GM21390 (cell line): Measurements from ENCODE around the gene AR.

Source experiments
- ATAC-seq: cut with Tn5 transposase; IDR thresholded peaks from one replicate; pipeline ENCODE4 v1.9.1; 2021; ENCODE audit not compliant: unreplicated experiment

AR gene

GRCh38 chrX:67543818-67544217, at the start of gene AR:
AR (plus strand) TSS chrX:67544021; CDS start chrX:67545147, 1,126 bp downstream.
- no peak for ATAC-seq

- ATAC-seq, result no peak
Observed at GRCh38 chrX:67500617-67501016, 43.2 kb upstream of the AR start.

- ATAC-seq, result no peak
Observed at GRCh38 chrX:67503004-67503403, 40.8 kb upstream of the AR start.

- no peak for ATAC-seq
Observed at GRCh38 chrX:67503453-67503852, 40.4 kb upstream of the AR start.

- ATAC-seq, result no peak
Observed at GRCh38 chrX:67520671-67521070, 23.1 kb upstream of the AR start.

GRCh38 chrX:67523002-67523681, 20.7 kb upstream of the AR start:
- ATAC-seq, result no peak

GRCh38 chrX:67523932-67524331, 19.9 kb upstream of the AR start:
- no peak for ATAC-seq

GRCh38 chrX:67524428-67524827, 19.4 kb upstream of the AR start:
- no peak for ATAC-seq

- no peak for ATAC-seq
Observed at GRCh38 chrX:67524950-67525691, 18.7 kb upstream of the AR start.

- no peak for ATAC-seq
Observed at GRCh38 chrX:67536564-67536963, 7.3 kb upstream of the AR start.

- no peak for ATAC-seq
Observed at GRCh38 chrX:67538383-67538782, 5.4 kb upstream of the AR start.

- ATAC-seq, result no peak
Observed at GRCh38 chrX:67544281-67545035, 637 bp downstream of the AR start.

GRCh38 chrX:67545036-67545821, 1.4 kb downstream of the AR start:
- no peak for ATAC-seq

- no peak for ATAC-seq
Observed at GRCh38 chrX:67545893-67546495, 2.2 kb downstream of the AR start.

- ATAC-seq, result no peak
Observed at GRCh38 chrX:67546496-67547423, 2.9 kb downstream of the AR start.

GRCh38 chrX:67555578-67556203, 11.9 kb downstream of the AR start:
- no peak for ATAC-seq

GRCh38 chrX:67558267-67558666, 14.4 kb downstream of the AR start:
- ATAC-seq, result no peak

GRCh38 chrX:67563469-67564448, 19.9 kb downstream of the AR start:
- ATAC-seq, result no peak
